ENCODE measurements around the gene MPC2.

The MPC2 gene

GRCh38 chr1:167936930-167937708 lies at the start of gene MPC2:
Gene MPC2 (minus strand): TSS chr1:167937072. CDS start chr1:167935841, 1,231 bp downstream.
- DNase-seq (ENCODE audit: low read depth), result peak; percentile 90

GRCh38 chr1:167984886-167985489 lies 48.1 kb upstream of the MPC2 start:
- DNase-seq (ENCODE audit: low read depth), result peak; percentile 16

GRCh38 chr1:167983797-167984420 lies 47.0 kb upstream of the MPC2 start:
- DNase-seq (ENCODE audit: low read depth), result no peak

- DNase-seq (ENCODE audit: low read depth), result peak; percentile 18
Observed at GRCh38 chr1:167981933-167982332, 45.1 kb upstream of the MPC2 start.

GRCh38 chr1:167977245-167977644 lies 40.4 kb upstream of the MPC2 start:
- no peak for DNase-seq (ENCODE audit: low read depth)

- no peak for DNase-seq (ENCODE audit: low read depth)
Observed at GRCh38 chr1:167974698-167975097, 37.8 kb upstream of the MPC2 start.

- DNase-seq (ENCODE audit: low read depth), result no peak
Observed at GRCh38 chr1:167973832-167974231, 37.0 kb upstream of the MPC2 start.

GRCh38 chr1:167968569-167968968 lies 31.7 kb upstream of the MPC2 start:
- DNase-seq (ENCODE audit: low read depth), result no peak

- DNase-seq (ENCODE audit: low read depth), result no peak
Observed at GRCh38 chr1:167966050-167966449, 29.2 kb upstream of the MPC2 start.

- no peak for DNase-seq (ENCODE audit: low read depth)
Observed at GRCh38 chr1:167964646-167965045, 27.8 kb upstream of the MPC2 start.

- peak; percentile 45 for DNase-seq (ENCODE audit: low read depth)
Observed at GRCh38 chr1:167957710-167958109, 20.8 kb upstream of the MPC2 start.

- no peak for DNase-seq (ENCODE audit: low read depth)
Observed at GRCh38 chr1:167955915-167956314, 19.0 kb upstream of the MPC2 start.

GRCh38 chr1:167950569-167950968 lies 13.7 kb upstream of the MPC2 start:
- DNase-seq (ENCODE audit: low read depth), result no peak

- no peak for DNase-seq (ENCODE audit: low read depth)
Observed at GRCh38 chr1:167949785-167950184, 12.9 kb upstream of the MPC2 start.

GRCh38 chr1:167947733-167948132 lies 10.9 kb upstream of the MPC2 start:
- DNase-seq (ENCODE audit: low read depth), result no peak

- peak; percentile 21 for DNase-seq (ENCODE audit: low read depth)
Observed at GRCh38 chr1:167943541-167943940, 6.7 kb upstream of the MPC2 start.

GRCh38 chr1:167940264-167940663 lies 3.4 kb upstream of the MPC2 start:
- no peak for DNase-seq (ENCODE audit: low read depth)

- DNase-seq (ENCODE audit: low read depth), result no peak
Observed at GRCh38 chr1:167938080-167938636, 1.3 kb upstream of the MPC2 start.

- DNase-seq (ENCODE audit: low read depth), result no peak
Observed at GRCh38 chr1:167937709-167938010, 788 bp upstream of the MPC2 start.

- DNase-seq (ENCODE audit: low read depth), result peak; percentile 99
Observed at GRCh38 chr1:167936068-167936929, 573 bp downstream of the MPC2 start, which contains the start of gene DCAF6. Gene DCAF6 (plus strand): TSS chr1:167936683. CDS start chr1:167936912, 229 bp downstream.

GRCh38 chr1:167935216-167936067 lies 1.4 kb downstream of the MPC2 start:
- peak; percentile 44 for DNase-seq (ENCODE audit: low read depth)
